Activated naive CD4-positive, alpha-beta T cell treated with anti-CD3 and anti-CD28 coated beads, Interleukin-2, amount 50 U/mL, for 24 hours (primary cell): ENCODE measurements around the gene CRLF3.

ENCODE experiments used
- H3K27ac Mint-ChIP-seq: one replicate; pipeline ENCODE4 v1.8.0; 2021; ENCODE audit warnings: mild to moderate bottlenecking, mixed read lengths
- H3K27me3 Mint-ChIP-seq: one replicate; pipeline ENCODE4 v1.8.0; 2021; ENCODE audit warnings: mixed read lengths
- H3K36me3 Mint-ChIP-seq: one replicate; pipeline ENCODE4 v1.8.0; 2021; ENCODE audit warnings: mixed read lengths
- H3K4me1 Mint-ChIP-seq: one replicate; pipeline ENCODE4 v1.8.0; 2021; ENCODE audit warnings: mixed read lengths
- H3K4me3 Mint-ChIP-seq: one replicate; pipeline ENCODE4 v1.8.0; 2021; ENCODE audit warnings: mild to moderate bottlenecking, mixed read lengths
- H3K9me3 Mint-ChIP-seq: one replicate; pipeline ENCODE4 v1.8.0; 2021; ENCODE audit warnings: mixed read lengths

Gene CRLF3, protein sequence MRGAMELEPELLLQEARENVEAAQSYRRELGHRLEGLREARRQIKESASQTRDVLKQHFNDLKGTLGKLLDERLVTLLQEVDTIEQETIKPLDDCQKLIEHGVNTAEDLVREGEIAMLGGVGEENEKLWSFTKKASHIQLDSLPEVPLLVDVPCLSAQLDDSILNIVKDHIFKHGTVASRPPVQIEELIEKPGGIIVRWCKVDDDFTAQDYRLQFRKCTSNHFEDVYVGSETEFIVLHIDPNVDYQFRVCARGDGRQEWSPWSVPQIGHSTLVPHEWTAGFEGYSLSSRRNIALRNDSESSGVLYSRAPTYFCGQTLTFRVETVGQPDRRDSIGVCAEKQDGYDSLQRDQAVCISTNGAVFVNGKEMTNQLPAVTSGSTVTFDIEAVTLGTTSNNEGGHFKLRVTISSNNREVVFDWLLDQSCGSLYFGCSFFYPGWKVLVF

DNA sequence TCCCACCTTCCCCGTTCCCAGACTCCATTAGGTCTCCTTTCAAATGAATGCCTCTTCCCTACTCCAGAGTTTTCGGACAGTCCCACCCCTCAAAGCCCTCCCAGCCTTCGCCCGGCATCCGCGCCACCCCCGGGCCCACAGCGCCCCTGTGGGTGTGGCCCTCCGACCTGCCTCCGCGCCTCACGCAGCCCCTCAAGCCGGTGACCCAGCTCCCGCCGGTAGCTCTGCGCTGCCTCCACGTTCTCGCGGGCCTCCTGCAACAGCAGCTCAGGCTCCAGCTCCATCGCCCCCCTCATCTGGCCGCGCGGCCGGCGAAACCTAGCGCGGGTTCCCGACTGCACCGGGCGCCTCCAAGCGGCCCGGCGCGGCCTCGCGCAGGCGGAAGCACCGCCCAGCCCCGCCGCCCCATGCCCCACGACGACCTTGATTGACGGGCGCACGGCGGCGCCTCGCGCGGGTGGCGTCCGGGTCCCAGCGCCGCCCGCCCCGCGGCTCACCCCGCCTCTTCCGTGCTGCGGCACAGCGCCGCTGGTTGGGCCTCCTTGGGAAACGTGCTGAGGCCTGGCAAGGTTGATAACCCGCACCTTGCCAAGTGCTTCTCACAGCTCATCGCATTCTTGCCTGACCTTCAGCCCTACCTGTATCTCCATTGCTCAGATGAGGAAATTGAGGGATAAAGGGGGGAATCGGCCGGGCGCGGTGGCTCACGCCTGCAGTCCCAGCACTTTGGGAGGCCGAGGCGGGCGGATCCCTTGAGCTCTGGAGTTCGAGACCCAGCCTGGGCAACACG is at the start of gene CRLF3:
Gene CRLF3, minus strand, starts transcription at position 337 of the 790 bp plus-strand sequence. Its CDS starts 41 bp downstream, at position 296.
- no peaks in the 10 kb centered on the region for H3K36me3 Mint-ChIP-seq
- H3K9me3 Mint-ChIP-seq: no peaks in the 10 kb centered on the region
- peak within 1 kb of the TSS; percentile 96 for H3K4me3 Mint-ChIP-seq
- H3K4me1 Mint-ChIP-seq: peaks cover 41% of the 10 kb centered on the region
- H3K27me3 Mint-ChIP-seq: no peaks in the 10 kb centered on the region
- peak within 1 kb of the TSS; percentile 96 for H3K27ac Mint-ChIP-seq

DNA sequence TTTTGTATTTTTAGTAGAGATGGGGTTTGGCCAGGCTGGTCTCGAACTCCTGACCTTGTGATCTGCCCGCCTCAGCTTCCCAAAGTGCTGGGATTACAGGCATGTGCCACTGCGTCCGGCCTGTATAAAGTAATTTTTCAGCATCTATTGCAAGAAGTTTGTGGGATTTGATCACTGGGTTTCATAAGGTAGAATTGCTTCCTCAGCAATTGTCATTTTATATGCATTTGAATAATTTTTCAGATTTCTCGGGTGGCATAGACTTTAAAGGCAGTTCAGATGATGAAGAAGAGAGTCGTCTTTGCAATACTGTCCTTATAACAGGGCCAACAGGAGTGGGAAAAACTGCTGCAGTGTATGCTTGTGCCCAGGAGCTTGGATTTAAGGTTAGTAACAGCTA is 44.5 kb upstream of the CRLF3 start:
- no peak overlapping the region for H3K4me3 Mint-ChIP-seq
- no peaks in the 10 kb centered on the region for H3K4me1 Mint-ChIP-seq
- no peak overlapping the region for H3K27ac Mint-ChIP-seq
- no peaks in the 10 kb centered on the region for H3K9me3 Mint-ChIP-seq
- no peaks in the 10 kb centered on the region for H3K27me3 Mint-ChIP-seq
- peaks cover 9% of the 10 kb centered on the region for H3K36me3 Mint-ChIP-seq

DNA sequence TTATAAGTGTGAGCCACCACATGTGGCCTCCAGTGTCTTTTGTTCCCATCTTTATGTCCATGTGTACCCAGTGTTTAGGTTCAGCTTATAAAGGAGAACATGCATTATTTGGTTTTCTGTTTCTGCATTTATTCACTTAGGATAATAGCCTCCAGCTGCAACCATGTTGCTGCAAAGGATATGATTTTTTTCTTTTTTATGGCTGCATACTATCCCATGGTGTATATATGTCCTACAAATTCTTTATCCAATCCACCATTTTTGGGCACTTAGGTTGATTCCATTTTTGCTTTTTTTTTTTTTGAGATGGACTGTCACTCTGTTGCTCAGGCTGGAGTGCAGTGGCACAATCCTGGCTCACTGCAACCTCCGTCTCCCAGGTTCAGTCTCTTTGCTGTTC is 40.1 kb upstream of the CRLF3 start:
- Mint-ChIP-seq H3K27ac (no peak overlapping the region), H3K9me3 (no peaks in the 10 kb centered on the region), H3K36me3 (peaks cover 7% of the 10 kb centered on the region), H3K27me3 (no peaks in the 10 kb centered on the region), H3K4me1 (no peaks in the 10 kb centered on the region), H3K4me3 (no peak overlapping the region)

DNA sequence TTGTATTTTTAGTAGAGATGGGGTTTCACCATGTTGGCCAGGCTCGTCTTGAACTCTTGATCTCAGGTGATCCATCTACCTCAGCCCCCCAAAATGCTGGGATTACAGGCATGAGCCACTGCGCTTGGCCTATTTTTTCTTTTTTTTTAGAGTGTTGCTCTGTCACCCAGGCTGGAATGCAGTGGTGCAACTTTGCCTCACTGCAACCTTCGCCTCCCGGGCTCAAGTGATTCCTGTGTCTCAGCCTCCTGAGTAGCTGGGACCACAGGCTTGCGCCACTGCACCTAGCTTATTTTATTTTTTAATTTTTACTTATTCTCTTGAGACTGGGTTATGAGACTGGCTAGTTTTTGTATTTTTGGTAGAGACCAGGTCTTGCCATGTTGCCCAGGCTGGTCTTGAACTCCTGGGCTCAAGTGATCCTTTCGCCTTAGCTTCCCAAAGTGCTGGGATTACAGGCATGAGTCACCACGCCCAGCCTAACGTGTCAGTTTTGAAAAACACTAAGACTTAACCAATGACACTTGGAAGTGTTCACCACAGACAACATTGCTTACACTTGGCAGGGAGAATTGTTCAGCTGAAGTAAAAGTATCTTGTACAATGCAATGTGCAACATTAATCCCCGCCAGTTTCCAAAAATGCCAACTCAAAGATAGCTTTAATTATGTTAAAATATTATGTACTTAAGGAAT is 34.2 kb upstream of the CRLF3 start:
- H3K4me3 Mint-ChIP-seq: no peak overlapping the region
- no peaks in the 10 kb centered on the region for H3K9me3 Mint-ChIP-seq
- no peak overlapping the region for H3K27ac Mint-ChIP-seq
- no peaks in the 10 kb centered on the region for H3K27me3 Mint-ChIP-seq
- H3K36me3 Mint-ChIP-seq: peaks cover 9% of the 10 kb centered on the region
- H3K4me1 Mint-ChIP-seq: no peaks in the 10 kb centered on the region

DNA sequence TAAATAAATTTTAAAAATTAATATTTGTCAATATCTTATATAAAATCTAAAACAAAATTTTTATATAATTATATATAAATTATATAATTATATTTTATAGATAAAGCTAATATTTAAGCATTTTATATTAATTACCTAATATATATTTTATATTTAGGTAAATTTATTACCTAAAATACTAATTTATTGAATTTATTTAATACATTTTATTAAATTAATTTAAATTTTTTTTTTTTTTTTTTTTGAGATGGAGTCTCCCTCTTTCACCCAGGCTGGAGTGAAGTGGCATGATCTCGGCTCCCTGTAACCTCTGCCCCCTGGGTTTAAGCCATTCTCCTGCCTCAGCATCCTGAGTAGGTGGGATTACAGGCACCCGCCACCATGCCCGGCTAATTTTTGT is 29.7 kb upstream of the CRLF3 start:
- Mint-ChIP-seq H3K36me3 (peaks cover 10% of the 10 kb centered on the region), H3K9me3 (no peaks in the 10 kb centered on the region), H3K27me3 (no peaks in the 10 kb centered on the region), H3K4me1 (no peaks in the 10 kb centered on the region), H3K4me3 (no peak overlapping the region), H3K27ac (no peak overlapping the region)

DNA sequence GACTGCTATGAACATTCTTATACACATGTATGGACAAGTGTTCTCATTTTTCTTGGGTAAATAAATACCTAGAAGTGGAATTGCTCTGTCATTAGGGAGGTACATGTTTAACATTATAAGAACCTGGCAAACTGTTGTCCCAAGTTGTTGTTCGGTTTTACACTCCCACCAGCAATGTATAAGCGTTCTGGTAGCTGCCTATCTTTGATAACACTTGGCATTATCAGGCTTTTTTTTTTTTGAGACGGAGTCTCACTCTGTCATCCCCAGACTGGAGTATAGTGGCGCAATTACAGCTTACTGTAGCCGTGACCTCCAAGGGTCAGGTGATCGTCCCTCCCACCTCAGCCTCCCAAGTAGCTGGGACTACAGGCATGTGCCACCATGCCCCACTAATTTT is 23.5 kb upstream of the CRLF3 start:
- no peaks in the 10 kb centered on the region for H3K9me3 Mint-ChIP-seq
- H3K27me3 Mint-ChIP-seq: no peaks in the 10 kb centered on the region
- H3K27ac Mint-ChIP-seq: no peak overlapping the region
- peaks cover 2% of the 10 kb centered on the region for H3K36me3 Mint-ChIP-seq
- H3K4me3 Mint-ChIP-seq: no peak overlapping the region
- no peaks in the 10 kb centered on the region for H3K4me1 Mint-ChIP-seq

DNA sequence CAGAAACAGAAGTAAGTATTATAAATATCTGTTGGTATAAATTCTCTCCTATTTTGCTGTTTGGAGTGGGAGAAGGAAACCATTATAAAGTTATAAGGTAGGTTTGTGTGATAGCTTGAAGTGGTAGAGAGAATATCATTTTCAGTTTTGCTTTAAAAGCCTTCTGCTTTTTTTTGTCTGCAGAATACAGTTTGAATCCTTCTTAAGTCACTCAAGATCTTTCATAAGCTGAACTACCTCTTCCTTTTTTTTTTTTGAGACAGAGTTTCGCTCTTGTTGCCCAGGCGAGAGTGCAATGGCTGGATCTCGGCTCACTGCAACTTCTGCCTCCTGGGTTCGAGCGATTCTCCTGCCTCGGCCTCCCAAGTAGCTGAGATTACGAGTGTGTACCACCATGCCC is 16.3 kb upstream of the CRLF3 start:
- Mint-ChIP-seq H3K4me3 (no peak overlapping the region), H3K27ac (no peak overlapping the region)

DNA sequence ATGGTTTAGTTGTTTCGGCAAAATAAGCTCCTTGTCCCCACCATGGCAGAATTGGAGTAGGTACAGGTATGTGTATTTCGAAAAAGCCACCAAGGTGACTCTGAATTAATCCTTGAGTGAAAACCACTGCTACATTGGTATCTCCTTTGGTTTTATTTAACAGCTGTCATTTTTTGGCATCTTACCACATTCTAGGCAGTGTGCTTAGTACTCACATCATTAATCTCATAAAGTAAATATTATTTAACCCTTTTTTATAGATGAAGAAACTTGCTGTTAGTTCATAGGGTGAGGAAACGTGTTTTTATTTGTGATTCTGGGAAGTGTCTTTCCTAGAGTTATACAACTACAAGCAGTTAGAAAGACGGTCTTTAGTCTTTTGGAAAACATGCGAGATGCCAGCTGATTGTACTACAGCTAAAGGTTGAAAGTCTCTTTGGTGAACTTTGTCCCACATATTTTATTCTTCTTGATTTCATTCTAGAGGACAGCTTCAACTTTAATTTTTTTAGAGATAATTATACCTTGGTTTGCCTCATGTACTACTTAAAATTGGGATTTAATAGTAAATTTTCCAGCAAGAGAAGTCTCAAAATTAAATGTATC is 13.8 kb upstream of the CRLF3 start:
- H3K4me3 Mint-ChIP-seq: no peak overlapping the region
- no peak overlapping the region for H3K27ac Mint-ChIP-seq
- no peaks in the 10 kb centered on the region for H3K27me3 Mint-ChIP-seq
- H3K4me1 Mint-ChIP-seq: peaks cover under 1% of the 10 kb centered on the region
- no peaks in the 10 kb centered on the region for H3K9me3 Mint-ChIP-seq
- H3K36me3 Mint-ChIP-seq: peaks cover 6% of the 10 kb centered on the region

More for the DNA sequence above, 16.3 kb upstream of the CRLF3 start:
- Mint-ChIP-seq H3K9me3 (no peaks in the 10 kb centered on the region), H3K36me3 (peaks cover 6% of the 10 kb centered on the region), H3K27me3 (no peaks in the 10 kb centered on the region), H3K4me1 (no peaks in the 10 kb centered on the region)

DNA sequence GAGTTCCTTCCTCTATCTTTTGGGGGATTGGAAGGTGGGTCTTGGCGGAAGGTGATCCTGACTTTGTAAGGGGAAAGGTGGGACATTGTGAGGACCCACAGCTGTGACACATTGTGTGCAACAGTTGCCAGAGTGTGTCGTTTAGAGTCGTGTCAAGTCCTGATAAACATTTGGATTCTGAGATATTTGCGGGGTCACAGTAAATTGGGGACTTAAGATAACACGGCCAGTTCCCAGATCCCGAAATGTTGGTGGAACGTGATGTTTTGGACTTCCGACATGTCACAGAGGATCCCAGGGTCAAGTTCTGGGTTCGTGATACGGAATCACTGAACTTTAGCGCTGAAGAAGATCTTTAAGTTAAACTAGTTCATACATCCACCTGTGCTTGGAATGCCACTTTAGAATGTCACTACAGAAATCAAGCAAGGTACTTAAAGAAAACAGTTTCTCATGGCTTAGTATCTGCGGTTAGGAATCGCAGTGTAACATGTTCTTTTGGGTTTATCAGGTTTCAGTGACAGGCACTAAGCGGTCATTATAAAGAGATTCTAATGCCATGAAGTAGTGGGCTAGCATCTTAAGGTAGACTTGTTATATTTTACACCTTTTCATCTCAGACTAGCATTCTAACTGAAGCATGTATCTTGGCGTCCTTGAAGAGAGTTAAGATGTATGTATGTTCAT is 8.1 kb upstream of the CRLF3 start:
- Mint-ChIP-seq H3K4me3 (peak overlapping the region; percentile 98), H3K36me3 (peaks cover 1% of the 10 kb centered on the region), H3K4me1 (peaks cover 28% of the 10 kb centered on the region), H3K27ac (peak overlapping the region; percentile 91), H3K9me3 (no peaks in the 10 kb centered on the region), H3K27me3 (no peaks in the 10 kb centered on the region)

DNA sequence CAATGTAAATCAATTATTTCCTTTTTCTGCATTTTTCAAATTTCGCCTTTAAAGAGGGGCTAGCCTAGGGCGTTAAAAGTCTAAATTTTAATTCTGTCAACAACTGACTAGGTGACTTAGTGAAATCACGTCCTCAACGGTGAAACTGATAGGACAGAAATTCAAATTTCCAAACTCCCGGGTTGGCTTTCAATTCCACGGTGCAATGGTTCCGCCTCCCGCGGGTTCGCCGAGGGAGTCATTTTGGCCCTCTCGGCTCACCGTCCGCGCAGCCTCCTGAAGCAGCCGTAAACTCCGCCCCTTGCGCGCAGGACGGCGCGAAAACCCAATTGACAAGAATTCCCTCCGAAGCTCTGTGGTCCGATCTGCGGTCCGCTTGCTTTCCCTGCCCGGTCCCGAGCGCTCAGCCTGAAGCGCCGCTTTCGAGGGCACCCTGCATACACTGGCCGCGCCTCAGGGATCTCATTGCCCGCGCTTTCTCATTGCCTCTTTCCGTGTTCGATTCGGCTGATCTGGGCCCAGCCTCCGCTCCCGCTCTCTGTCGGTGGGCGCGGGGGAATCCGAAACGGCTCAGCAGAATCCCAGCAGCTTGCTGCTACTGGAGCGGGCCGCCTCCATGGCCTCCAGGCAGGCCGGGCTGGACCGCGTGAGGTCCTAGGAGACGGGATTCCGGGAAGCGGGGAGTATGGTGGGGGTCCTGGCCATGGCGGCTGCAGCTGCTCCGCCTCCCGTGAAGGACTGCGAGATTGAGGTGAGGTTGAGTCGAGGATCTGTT is 7.4 kb upstream of the CRLF3 start, which contains the start of gene ATAD5:
Gene ATAD5, plus strand, starts transcription at position 304 of the 775 bp plus-strand sequence. Its CDS starts 382 bp downstream, at position 686.
- Mint-ChIP-seq H3K27me3 (no peaks in the 10 kb centered on the region), H3K9me3 (no peaks in the 10 kb centered on the region), H3K4me1 (peaks cover 32% of the 10 kb centered on the region), H3K36me3 (peaks cover under 1% of the 10 kb centered on the region), H3K27ac (peak within 1 kb of the TSS; percentile 91), H3K4me3 (peak within 1 kb of the TSS; percentile 98)

DNA sequence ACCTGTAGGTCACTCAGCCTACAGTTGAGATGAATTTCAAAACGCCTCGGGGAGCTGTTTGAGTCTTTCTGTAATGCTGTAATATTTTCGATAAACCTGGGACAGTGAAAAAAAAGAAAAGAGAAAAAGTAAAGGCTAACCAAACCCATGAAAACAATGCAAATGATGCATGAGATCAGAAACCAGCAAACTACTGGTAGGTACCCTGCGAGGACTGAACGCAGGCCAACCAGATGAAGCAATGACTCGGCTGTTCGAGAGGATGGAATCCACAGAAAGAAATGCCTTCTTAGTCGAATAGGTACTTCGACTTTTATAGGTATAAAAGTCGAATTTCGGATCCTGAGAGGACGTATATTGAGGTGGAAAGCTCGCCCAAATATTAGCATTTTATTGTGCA is 6.8 kb upstream of the CRLF3 start:
- Mint-ChIP-seq H3K4me1 (peaks cover 32% of the 10 kb centered on the region), H3K27me3 (no peaks in the 10 kb centered on the region), H3K4me3 (peak overlapping the region; percentile 98), H3K9me3 (no peaks in the 10 kb centered on the region), H3K27ac (peak overlapping the region; percentile 91), H3K36me3 (no peaks in the 10 kb centered on the region)

DNA sequence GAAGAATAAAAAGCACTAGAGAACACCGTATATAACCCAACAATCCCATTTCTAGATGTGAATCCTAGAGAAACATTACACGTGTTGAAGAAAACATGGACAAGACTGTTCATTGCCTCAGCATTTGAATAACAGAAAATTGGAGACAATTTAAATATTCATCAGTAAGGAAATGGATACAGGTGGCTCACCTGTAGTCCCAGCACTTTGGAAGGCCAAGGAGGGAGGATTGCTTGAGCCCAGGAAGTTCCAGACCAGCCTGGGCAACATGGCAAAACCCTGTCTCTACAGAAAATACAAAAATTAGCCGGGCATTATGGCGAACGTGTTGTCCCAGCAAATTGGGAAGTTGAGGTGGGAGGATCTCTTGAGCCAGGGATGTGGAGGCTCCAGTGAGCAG is 4.5 kb upstream of the CRLF3 start:
- peaks cover 37% of the 10 kb centered on the region for H3K4me1 Mint-ChIP-seq
- H3K4me3 Mint-ChIP-seq: peak overlapping the region; percentile 54
- no peaks in the 10 kb centered on the region for H3K36me3 Mint-ChIP-seq
- H3K27me3 Mint-ChIP-seq: no peaks in the 10 kb centered on the region
- H3K9me3 Mint-ChIP-seq: no peaks in the 10 kb centered on the region
- no peak overlapping the region for H3K27ac Mint-ChIP-seq

DNA sequence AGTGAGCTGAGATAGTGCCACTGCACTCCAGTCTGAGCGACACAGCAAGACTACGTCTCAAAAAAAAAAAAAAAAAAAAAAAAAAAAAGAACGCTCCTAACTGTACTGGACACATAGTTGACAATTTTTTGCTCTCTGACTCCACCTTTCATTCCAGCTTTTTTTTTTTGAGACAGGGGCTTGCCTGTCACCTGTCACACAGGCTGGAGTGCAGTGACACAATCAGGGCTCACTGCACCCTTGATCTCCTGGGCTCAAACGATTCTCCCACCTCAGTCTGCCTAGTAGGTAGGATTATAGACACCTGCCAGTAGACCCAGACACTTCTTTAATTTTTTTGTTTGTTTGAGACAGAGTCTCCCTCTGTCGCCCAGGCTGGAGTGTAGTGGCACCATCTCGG is 2.6 kb upstream of the CRLF3 start:
- peak overlapping the region; percentile 68 for H3K27ac Mint-ChIP-seq
- H3K27me3 Mint-ChIP-seq: no peaks in the 10 kb centered on the region
- H3K9me3 Mint-ChIP-seq: no peaks in the 10 kb centered on the region
- H3K36me3 Mint-ChIP-seq: no peaks in the 10 kb centered on the region
- peaks cover 31% of the 10 kb centered on the region for H3K4me1 Mint-ChIP-seq
- no peak overlapping the region for H3K4me3 Mint-ChIP-seq

DNA sequence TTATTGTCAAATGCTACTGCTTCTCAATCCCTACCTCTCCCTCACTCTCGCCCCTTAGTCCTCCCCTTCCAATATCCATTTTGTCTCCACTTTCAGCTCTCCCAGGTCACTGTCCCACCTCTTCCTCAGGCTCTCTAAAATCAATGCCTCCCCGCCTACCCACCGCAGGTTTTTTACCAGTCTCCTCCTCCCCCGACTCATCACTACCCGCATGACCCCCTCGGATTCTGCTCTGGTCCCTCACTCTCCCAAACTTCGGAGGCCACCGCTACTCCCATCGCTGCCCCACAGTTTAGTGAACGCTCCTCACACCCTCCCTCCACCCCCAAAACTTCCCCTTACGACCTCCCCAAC is 513 bp downstream of the CRLF3 start:
- Mint-ChIP-seq H3K36me3 (no peaks in the 10 kb centered on the region), H3K27me3 (no peaks in the 10 kb centered on the region), H3K27ac (peak overlapping the region; percentile 96), H3K4me3 (peak overlapping the region; percentile 96), H3K4me1 (peaks cover 47% of the 10 kb centered on the region), H3K9me3 (no peaks in the 10 kb centered on the region)
